ENCODE measurements around the gene NDFIP1.

Gene NDFIP1

DNA sequence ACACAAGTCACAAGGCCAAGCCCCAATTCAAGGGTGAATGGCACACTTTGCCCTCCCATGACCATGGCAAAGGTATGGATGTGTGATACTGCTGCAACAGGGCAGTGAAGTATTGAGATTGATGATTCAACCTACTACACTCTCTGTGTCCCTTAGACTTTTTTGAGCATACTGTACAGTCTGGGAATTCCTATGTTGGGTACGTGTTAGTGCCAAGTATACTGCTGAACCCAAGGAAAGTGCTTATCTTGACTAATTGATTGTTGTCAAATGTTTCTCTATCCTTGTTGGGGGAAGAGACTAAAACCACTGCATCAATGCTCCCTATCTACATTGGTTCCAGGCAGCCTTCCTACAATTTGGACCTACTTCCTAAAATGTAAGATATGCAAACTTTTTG is 93.7 kb downstream of the NDFIP1 start:
- ATAC-seq (ENCODE audit: insufficient read depth, low read depth) = no peak
- no peak for DNase-seq
- Histone ChIP-seq H3K9me3 (ENCODE audit: insufficient read depth, low read length, severe bottlenecking) (no peaks in the 10 kb centered on the region), H3K27me3 (ENCODE audit: insufficient read depth, low read length, poor library complexity) (no peaks in the 10 kb centered on the region), H3K79me2 (ENCODE audit: insufficient read depth, low read length) (no peaks in the 10 kb centered on the region), H3K36me3 (ENCODE audit: insufficient read depth, low read length) (no peaks in the 10 kb centered on the region), H3K4me3 (ENCODE audit: low read depth in 1 of 2, low read length in 2 of 2) (no peak overlapping the region), H3K4me1 (ENCODE audit: insufficient read depth, low read length) (no peaks in the 10 kb centered on the region), H2AFZ (ENCODE audit: low read depth, low read length) (no peak overlapping the region), H3K4me2 (ENCODE audit: insufficient read depth, low read length) (no peak overlapping the region), H4K20me1 (ENCODE audit: insufficient read depth, low read length) (no peaks in the 10 kb centered on the region), H3K27ac (ENCODE audit: low read length) (no peak overlapping the region), H3K9ac (ENCODE audit: low read depth, low read length) (no peak overlapping the region)
- TF ChIP-seq CTCF (IDR thresholded peaks at IDR 0.05; ENCODE audit: borderline replicate concordance, extremely low read depth, low read length, poor library complexity, severe bottlenecking) (no peak), EZH2 (IDR thresholded peaks at IDR 0.05; ENCODE audit: borderline replicate concordance, low read depth, low read length, severe bottlenecking) (no peak)
